RWPE2 (cell line): ENCODE data around the gene FNBP1.

Source experiments
- ATAC-seq: fragments of 200-7000 bp; cut with Tn5 transposase; 3 replicates; pipeline ENCODE4 v1.9.1; 2021; ENCODE audit warnings: low read depth
- DNase-seq: peaks from one replicate; pipeline ENCODE4 v3.0.0-alpha.2; 2020; ENCODE audit warnings: low spot score
- H3K27ac ChIP-seq: fragments of 450-650 bp; 2 replicates; pipeline ENCODE4 v1.5.1; 2017; ENCODE audit warnings: mild to moderate bottlenecking; ENCODE audit not compliant: poor library complexity, severe bottlenecking
- H3K27me3 ChIP-seq: fragments of 250-450 bp; sonication (Bioruptor Pico); 2 replicates; pipeline ENCODE4 v1.5.1; 2021; ENCODE audit warnings: mild to moderate bottlenecking, moderate library complexity; ENCODE audit not compliant: insufficient read depth, poor library complexity, severe bottlenecking
- H3K36me3 ChIP-seq: fragments of 250-450 bp; sonication (Bioruptor Pico); 2 replicates; pipeline ENCODE4 v1.5.1; 2020; ENCODE audit warnings: low read depth, mild to moderate bottlenecking, moderate library complexity
- H3K4me1 ChIP-seq: fragments of 250-450 bp; sonication (Bioruptor Pico); 2 replicates; pipeline ENCODE4 v1.5.1; 2021; ENCODE audit warnings: mild to moderate bottlenecking, moderate library complexity; ENCODE audit not compliant: insufficient read depth, poor library complexity, severe bottlenecking
- H3K4me3 ChIP-seq: fragments of 250-450 bp; sonication (Bioruptor Pico); 2 replicates; pipeline ENCODE4 v1.5.1; 2021; ENCODE audit warnings: mild to moderate bottlenecking, moderate library complexity; ENCODE audit not compliant: severe bottlenecking
- H3K9me3 ChIP-seq: fragments of 250-450 bp; sonication (Bioruptor Pico); 2 replicates; pipeline ENCODE4 v1.5.1; 2021; ENCODE audit warnings: mild to moderate bottlenecking, moderate library complexity; ENCODE audit not compliant: severe bottlenecking
- TF ChIP-seq, protein P1 (sequence below): fragments of 450-650 bp; IDR thresholded peaks from one replicate; pipeline ENCODE4 v1.5.1; 2017; ENCODE audit warnings: mild to moderate bottlenecking, moderate library complexity; ENCODE audit not compliant: poor library complexity, severe bottlenecking

Gene FNBP1

DNA sequence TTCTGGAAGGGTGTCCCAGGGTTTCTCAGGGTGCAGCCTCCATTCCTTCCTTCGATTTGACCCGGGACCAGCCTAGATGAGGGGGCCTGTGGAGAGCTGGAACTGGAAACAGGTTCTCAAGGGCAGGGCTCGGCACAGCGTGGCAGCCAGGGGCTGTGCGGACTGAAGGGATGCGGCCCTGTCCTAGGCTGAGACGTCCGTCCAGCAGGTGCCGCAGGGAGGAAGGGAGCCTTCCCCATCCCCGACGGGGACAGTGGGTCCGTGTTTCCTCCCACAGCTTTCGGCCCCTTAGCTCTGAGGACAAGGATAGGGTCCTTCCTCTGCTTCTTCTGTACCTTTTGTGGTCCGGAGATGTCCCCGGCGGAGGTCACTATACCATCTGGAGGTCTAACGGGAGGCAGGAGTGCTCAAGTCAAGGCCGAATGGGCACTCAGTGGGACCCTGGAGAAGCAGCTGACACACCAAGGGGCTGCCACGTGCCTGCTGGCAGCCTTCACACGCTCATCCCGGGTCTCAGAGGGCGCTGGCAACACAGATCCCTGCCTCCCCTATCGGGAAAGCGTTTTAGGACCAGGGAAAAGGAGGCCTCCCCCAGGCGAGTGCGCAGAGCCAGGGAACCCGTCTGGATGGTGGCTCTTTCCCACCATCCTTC is 157.8 kb downstream of the FNBP1 start:
- no peaks in the 10 kb centered on the region for H3K36me3 ChIP-seq
- DNase-seq (no peak), ATAC-seq (peak; percentile 17; the same call in 1 of the 3 replicates)
- H3K27ac ChIP-seq = peak overlapping the region; percentile 43
- H3K4me1 ChIP-seq = peaks cover 10% of the 10 kb centered on the region
- TF ChIP-seq, protein P1, sequence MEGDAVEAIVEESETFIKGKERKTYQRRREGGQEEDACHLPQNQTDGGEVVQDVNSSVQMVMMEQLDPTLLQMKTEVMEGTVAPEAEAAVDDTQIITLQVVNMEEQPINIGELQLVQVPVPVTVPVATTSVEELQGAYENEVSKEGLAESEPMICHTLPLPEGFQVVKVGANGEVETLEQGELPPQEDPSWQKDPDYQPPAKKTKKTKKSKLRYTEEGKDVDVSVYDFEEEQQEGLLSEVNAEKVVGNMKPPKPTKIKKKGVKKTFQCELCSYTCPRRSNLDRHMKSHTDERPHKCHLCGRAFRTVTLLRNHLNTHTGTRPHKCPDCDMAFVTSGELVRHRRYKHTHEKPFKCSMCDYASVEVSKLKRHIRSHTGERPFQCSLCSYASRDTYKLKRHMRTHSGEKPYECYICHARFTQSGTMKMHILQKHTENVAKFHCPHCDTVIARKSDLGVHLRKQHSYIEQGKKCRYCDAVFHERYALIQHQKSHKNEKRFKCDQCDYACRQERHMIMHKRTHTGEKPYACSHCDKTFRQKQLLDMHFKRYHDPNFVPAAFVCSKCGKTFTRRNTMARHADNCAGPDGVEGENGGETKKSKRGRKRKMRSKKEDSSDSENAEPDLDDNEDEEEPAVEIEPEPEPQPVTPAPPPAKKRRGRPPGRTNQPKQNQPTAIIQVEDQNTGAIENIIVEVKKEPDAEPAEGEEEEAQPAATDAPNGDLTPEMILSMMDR = no peak
- no peaks in the 10 kb centered on the region for H3K27me3 ChIP-seq
- no peak overlapping the region for H3K4me3 ChIP-seq
- H3K9me3 ChIP-seq = no peaks in the 10 kb centered on the region

DNA sequence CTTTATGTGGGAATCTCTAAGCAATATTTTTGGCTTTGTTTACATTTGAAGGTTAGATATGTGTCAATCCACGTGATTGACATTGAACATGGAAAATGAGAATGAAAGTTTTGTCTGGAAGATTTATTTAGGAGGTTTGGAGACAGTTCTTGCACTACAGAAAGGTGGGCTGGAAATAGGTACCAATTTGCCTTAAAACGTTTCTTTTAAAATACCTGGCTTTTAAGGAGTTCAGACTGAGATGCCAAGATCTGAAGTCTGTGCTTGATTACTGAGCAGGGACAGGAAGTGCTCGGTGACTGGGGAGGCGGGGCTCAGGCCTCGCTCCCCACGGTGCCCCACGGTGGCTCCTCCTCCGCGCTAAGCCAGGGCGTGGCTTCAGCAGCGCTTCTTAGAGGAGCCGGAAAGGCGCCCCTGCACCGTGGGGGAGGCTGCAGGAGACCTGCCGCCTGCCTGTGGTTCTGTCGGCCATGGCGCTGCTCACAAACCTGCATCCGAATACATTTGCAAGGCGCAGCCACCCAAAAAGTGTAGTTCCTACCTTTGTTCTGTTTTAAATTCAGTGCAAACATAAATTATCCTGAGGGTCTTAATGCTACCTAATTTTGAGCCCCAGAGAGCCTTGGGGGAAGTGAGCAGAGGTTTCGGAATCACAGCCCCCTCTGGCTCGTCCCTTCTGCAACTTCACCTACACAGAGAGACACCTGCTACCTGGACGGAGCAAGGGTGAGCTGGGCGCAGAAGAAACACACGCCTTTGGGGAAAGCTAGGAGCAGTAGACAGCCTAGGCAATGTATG is 158.6 kb downstream of the FNBP1 start:
- TF ChIP-seq, protein P1 = no peak
- H3K27me3 ChIP-seq = no peaks in the 10 kb centered on the region
- H3K36me3 ChIP-seq = no peaks in the 10 kb centered on the region
- peak overlapping the region; percentile 39 for H3K27ac ChIP-seq
- H3K4me1 ChIP-seq = peaks cover 10% of the 10 kb centered on the region
- H3K4me3 ChIP-seq = no peak overlapping the region
- ATAC-seq (peak; percentile 85), DNase-seq (peak; percentile 87)
- H3K9me3 ChIP-seq = no peaks in the 10 kb centered on the region

- no peak for ATAC-seq
- TF ChIP-seq, protein P1 = no peak
- no peak overlapping the region for H3K4me3 ChIP-seq
Measured at GRCh38 chr9:129881547-129882324, 161.3 kb downstream of the FNBP1 start.

GRCh38 chr9:129880654-129881546 is 162.1 kb downstream of the FNBP1 start:
- peaks cover 10% of the 10 kb centered on the region for H3K4me1 ChIP-seq
- no peaks in the 10 kb centered on the region for H3K9me3 ChIP-seq
- no peaks in the 10 kb centered on the region for H3K36me3 ChIP-seq
- TF ChIP-seq, protein P1 = no peak
- no peak overlapping the region for H3K4me3 ChIP-seq
- no peak overlapping the region for H3K27ac ChIP-seq
- H3K27me3 ChIP-seq = no peaks in the 10 kb centered on the region
- DNase-seq (no peak), ATAC-seq (no peak)

More at GRCh38 chr9:129881547-129882324, 161.3 kb downstream of the FNBP1 start:
- Histone ChIP-seq H3K4me1 (peaks cover 10% of the 10 kb centered on the region), H3K36me3 (no peaks in the 10 kb centered on the region), H3K27ac (no peak overlapping the region), H3K27me3 (no peaks in the 10 kb centered on the region), H3K9me3 (no peaks in the 10 kb centered on the region)
- no peak for DNase-seq
